A172 (cell line): ENCODE measurements around the gene NTM. TPM values are rescaled to one million over a fixed set of nuclear protein-coding genes. Genes with fewer than 3 reads are reported as not detected.
A peak's percentile ranks its signal among the peaks of the same experiment; 100 is the strongest.

Source experiments
- DNase-seq: peaks from one replicate; pipeline ENCODE4 v3.0.0-alpha.2; 2015; ENCODE audit warnings: low spot score
- total RNA-seq: library from RNA; depleted of rRNA; stranded (reverse); fragments of >200 nt; shearing (Covaris generic); gene quantifications from 2 replicates; pipeline ENCODE4 v1.2.3, GENCODE V29; 2014

Gene NTM
- total RNA-seq, 1 experiment from 2014 or later, result 1.4 TPM

GRCh38 chr11:131823772-131824171 is 453.4 kb downstream of the NTM start:
- DNase-seq, result no peak

GRCh38 chr11:131824771-131825170 is 454.4 kb downstream of the NTM start:
- DNase-seq, result no peak

GRCh38 chr11:131827430-131827829 is 457.0 kb downstream of the NTM start:
- DNase-seq, result no peak

- DNase-seq, result no peak
These were observed 459.3 kb downstream of the NTM start for GRCh38 chr11:131829725-131830124.

- DNase-seq, result no peak
These were observed 461.7 kb downstream of the NTM start for GRCh38 chr11:131832079-131832478.

GRCh38 chr11:131833366-131833765 is 463.0 kb downstream of the NTM start:
- no peak for DNase-seq

- no peak for DNase-seq
These were observed 467.1 kb downstream of the NTM start for GRCh38 chr11:131837562-131837961.

GRCh38 chr11:131838016-131838415 is 467.6 kb downstream of the NTM start:
- DNase-seq, result no peak

GRCh38 chr11:131839326-131839725 is 468.9 kb downstream of the NTM start:
- DNase-seq, result no peak

GRCh38 chr11:131840545-131840944 is 470.1 kb downstream of the NTM start:
- DNase-seq, result no peak

GRCh38 chr11:131841028-131841427 is 470.6 kb downstream of the NTM start:
- DNase-seq, result no peak

- no peak for DNase-seq
These were observed 471.7 kb downstream of the NTM start for GRCh38 chr11:131841925-131842635.

GRCh38 chr11:131845255-131845654 is 474.8 kb downstream of the NTM start:
- no peak for DNase-seq

GRCh38 chr11:131849485-131849884 is 479.1 kb downstream of the NTM start:
- DNase-seq, result no peak

GRCh38 chr11:131850507-131850906 is 480.1 kb downstream of the NTM start:
- no peak for DNase-seq

GRCh38 chr11:131851964-131852755 is 481.7 kb downstream of the NTM start:
- no peak for DNase-seq

GRCh38 chr11:131852757-131853156 is 482.3 kb downstream of the NTM start:
- no peak for DNase-seq

- DNase-seq, result no peak
These were observed 484.0 kb downstream of the NTM start for GRCh38 chr11:131854391-131854790.

- no peak for DNase-seq
These were observed 484.9 kb downstream of the NTM start for GRCh38 chr11:131855320-131855719.

- no peak for DNase-seq
These were observed 486.8 kb downstream of the NTM start for GRCh38 chr11:131857246-131857645.

GRCh38 chr11:131858505-131858904 is 488.1 kb downstream of the NTM start:
- DNase-seq, result no peak

GRCh38 chr11:131859538-131860210 is 489.3 kb downstream of the NTM start:
- peak; percentile 4 for DNase-seq

- DNase-seq, result no peak
These were observed 493.8 kb downstream of the NTM start for GRCh38 chr11:131864228-131864627.
